H9 (cell line): ENCODE results near the gene LST1. TPM values are rescaled to one million over a fixed set of nuclear protein-coding genes. Genes with fewer than 3 reads are reported as not detected.
A peak's percentile ranks its signal among the peaks of the same experiment; 100 is the strongest.

Experiments used
- DNase-seq: peaks from one replicate; pipeline ENCODE4 v3.0.0-alpha.2; 2017
- H2AFZ ChIP-seq: one replicate; pipeline ENCODE4 v1.6.1; 2013; ENCODE audit warnings: mild to moderate bottlenecking, low read length, control low read depth, moderate library complexity
- H2AK5ac ChIP-seq: 2 replicates; pipeline ENCODE4 v1.6.1; 2013; ENCODE audit warnings: low read length, control low read depth, mixed read lengths; ENCODE audit not compliant: insufficient read length
- H2BK120ac ChIP-seq: one replicate; pipeline ENCODE4 v1.6.1; 2013; ENCODE audit warnings: low read depth, mild to moderate bottlenecking, low read length, control low read depth, inconsistent platforms; ENCODE audit not compliant: poor library complexity, severe bottlenecking
- H2BK12ac ChIP-seq: 2 replicates; pipeline ENCODE4 v1.6.1; 2013; ENCODE audit warnings: low read length, control low read depth, mixed read lengths, low read depth; ENCODE audit not compliant: insufficient read length
- H2BK15ac ChIP-seq: 2 replicates; pipeline ENCODE4 v1.6.1; 2013; ENCODE audit warnings: low read depth, low read length, control low read depth
- H2BK20ac ChIP-seq: one replicate; pipeline ENCODE4 v1.6.1; 2013; ENCODE audit warnings: low read depth, mild to moderate bottlenecking, low read length, control low read depth, inconsistent platforms; ENCODE audit not compliant: poor library complexity, severe bottlenecking
- H2BK5ac ChIP-seq: 2 replicates; pipeline ENCODE4 v1.6.1; 2013; ENCODE audit warnings: low read length, control low read depth, mixed read lengths; ENCODE audit not compliant: insufficient read length
- H3K14ac ChIP-seq: 2 replicates; pipeline ENCODE4 v1.6.1; 2013; ENCODE audit warnings: low read length, control low read depth; ENCODE audit not compliant: insufficient read depth
- H3K18ac ChIP-seq: 2 replicates; pipeline ENCODE4 v1.6.1; 2013; ENCODE audit warnings: low read depth, mild to moderate bottlenecking, mixed read lengths, low read length, control low read depth; ENCODE audit not compliant: insufficient read length
- H3K23ac ChIP-seq: 2 replicates; pipeline ENCODE4 v1.6.1; 2013; ENCODE audit warnings: low read length, control low read depth, mixed read lengths, low read depth; ENCODE audit not compliant: insufficient read length
- H3K23me2 ChIP-seq: 2 replicates; pipeline ENCODE4 v1.6.1; 2013; ENCODE audit warnings: low read depth, mild to moderate bottlenecking, mixed read lengths, low read length, control low read depth; ENCODE audit not compliant: insufficient read length, poor library complexity, severe bottlenecking
- H3K27ac ChIP-seq: 2 replicates; pipeline ENCODE4 v1.5.1; 2013; ENCODE audit warnings: low read length, control low read depth, mixed read lengths, low read depth; ENCODE audit not compliant: insufficient read length
- H3K27me3 ChIP-seq: 2 replicates; pipeline ENCODE4 v1.6.1; 2013; ENCODE audit warnings: low read length, control low read depth, inconsistent platforms; ENCODE audit not compliant: insufficient read depth
- H3K4ac ChIP-seq: 2 replicates; pipeline ENCODE4 v1.6.1; 2013; ENCODE audit warnings: low read depth, mild to moderate bottlenecking, control low read depth, inconsistent platforms, low read length, moderate library complexity
- H3K4me1 ChIP-seq: 2 replicates; pipeline ENCODE4 v1.6.1; 2013; ENCODE audit warnings: low read length, control low read depth, inconsistent platforms; ENCODE audit not compliant: insufficient read depth
- H3K4me2 ChIP-seq: 2 replicates; pipeline ENCODE4 v1.6.1; 2013; ENCODE audit warnings: low read length, control low read depth, mixed read lengths; ENCODE audit not compliant: insufficient read length, insufficient read depth
- H3K56ac ChIP-seq: 2 replicates; pipeline ENCODE4 v1.6.1; 2013; ENCODE audit warnings: low read depth, mild to moderate bottlenecking, mixed read lengths, low read length, control low read depth; ENCODE audit not compliant: insufficient read length
- H3K79me1 ChIP-seq: 2 replicates; pipeline ENCODE4 v1.6.1; 2013; ENCODE audit warnings: low read depth, mild to moderate bottlenecking, moderate library complexity, low read length, control low read depth, inconsistent platforms; ENCODE audit not compliant: insufficient read depth, poor library complexity, severe bottlenecking
- H3K79me2 ChIP-seq: 2 replicates; pipeline ENCODE4 v1.6.1; 2013; ENCODE audit warnings: low read length, control low read depth, inconsistent platforms; ENCODE audit not compliant: insufficient read depth
- H3K9ac ChIP-seq: 2 replicates; pipeline ENCODE4 v1.6.1; 2013; ENCODE audit warnings: low read length, control low read depth, mixed read lengths; ENCODE audit not compliant: insufficient read length; ENCODE audit errors: extremely low read depth
- H3K9me3 ChIP-seq: one replicate; pipeline ENCODE4 v1.6.1; 2013; ENCODE audit warnings: low read depth, low read length, inconsistent platforms; ENCODE audit not compliant: control insufficient read depth
- H3T11ph ChIP-seq: one replicate; pipeline ENCODE4 v1.6.1; 2013; ENCODE audit warnings: mild to moderate bottlenecking, low read length, control low read depth, inconsistent platforms
- H4K20me1 ChIP-seq: one replicate; pipeline ENCODE4 v1.6.1; 2013; ENCODE audit not compliant: control insufficient read depth, insufficient read length, insufficient read depth
- H4K5ac ChIP-seq: 2 replicates; pipeline ENCODE4 v1.6.1; 2013; ENCODE audit warnings: low read depth, mild to moderate bottlenecking, mixed read lengths, low read length, control low read depth; ENCODE audit not compliant: insufficient read length
- H4K8ac ChIP-seq: replicated peaks from 2 replicates; pipeline ENCODE4 v1.6.1; 2013; ENCODE audit warnings: low read length, control low read depth, mixed read lengths, low read depth; ENCODE audit not compliant: insufficient read length
- H4K91ac ChIP-seq: 2 replicates; pipeline ENCODE4 v1.6.1; 2013; ENCODE audit warnings: low read depth, mild to moderate bottlenecking, moderate library complexity, mixed read lengths, low read length, control low read depth; ENCODE audit not compliant: insufficient read length
- H3K27ac Mint-ChIP-seq, 3 experiments: 2 replicates in 2 of 3; 3 replicates in 1 of 3; pipeline ENCODE4 v1.8.0; 2020 to 2021; ENCODE audit warnings: mixed read lengths in 3 of 3, mild to moderate bottlenecking in 1 of 3, moderate library complexity in 1 of 3
- H3K27me3 Mint-ChIP-seq: 2 replicates; pipeline ENCODE4 v1.8.0; 2021; ENCODE audit warnings: low read depth, mild to moderate bottlenecking, moderate library complexity, mixed read lengths
- H3K36me3 Mint-ChIP-seq, 3 experiments: 2 replicates in 2 of 3; 3 replicates in 1 of 3; pipeline ENCODE4 v1.8.0; 2020 to 2021; ENCODE audit warnings: low read depth in 3 of 3, mixed read lengths in 3 of 3; ENCODE audit not compliant: insufficient read depth in 1 of 3
- H3K4me1 Mint-ChIP-seq, 2 experiments: 2 replicates each; pipeline ENCODE4 v1.8.0; 2020; ENCODE audit warnings: mixed read lengths in 2 of 2
- H3K4me3 Mint-ChIP-seq, 2 experiments: 2 replicates in 1 of 2; 3 replicates in 1 of 2; pipeline ENCODE4 v1.8.0; 2020 to 2021; ENCODE audit warnings: mild to moderate bottlenecking in 2 of 2, mixed read lengths in 2 of 2, moderate library complexity in 1 of 2
- H3K9me3 Mint-ChIP-seq, 2 experiments: 2 replicates in 1 of 2; 3 replicates in 1 of 2; pipeline ENCODE4 v1.8.0; 2020; ENCODE audit warnings: mild to moderate bottlenecking in 2 of 2, mixed read lengths in 2 of 2, moderate library complexity in 1 of 2
- WGBS: extraction: QIAGEN DNeasy Blood & Tissue Kit; methylation state at CpG from one replicate; pipeline ENCODE4 v1.1.7; 2013; ENCODE audit warnings: missing lambda C conversion rate, low lambda C conversion rate, mixed read lengths; ENCODE audit not compliant: insufficient read length; ENCODE audit errors: extremely low coverage; 5-methylcytosine and 5-hydroxymethylcytosine counted together
- total RNA-seq: library from RNA; stranded (reverse); gene quantifications from 2 replicates; pipeline ENCODE4 v1.2.1, GENCODE V29; 2021
- TF ChIP-seq, protein P1 (sequence below): fragments of 200-600 bp; sonication (generic); conservative IDR thresholded peaks from 3 replicates; pipeline ENCODE4 v1.8.0; 2021; ENCODE audit warnings: antibody characterized with exemption, mild to moderate bottlenecking

LST1 gene
- total RNA-seq, 1 experiment from 2014 or later, result not detected

DNA sequence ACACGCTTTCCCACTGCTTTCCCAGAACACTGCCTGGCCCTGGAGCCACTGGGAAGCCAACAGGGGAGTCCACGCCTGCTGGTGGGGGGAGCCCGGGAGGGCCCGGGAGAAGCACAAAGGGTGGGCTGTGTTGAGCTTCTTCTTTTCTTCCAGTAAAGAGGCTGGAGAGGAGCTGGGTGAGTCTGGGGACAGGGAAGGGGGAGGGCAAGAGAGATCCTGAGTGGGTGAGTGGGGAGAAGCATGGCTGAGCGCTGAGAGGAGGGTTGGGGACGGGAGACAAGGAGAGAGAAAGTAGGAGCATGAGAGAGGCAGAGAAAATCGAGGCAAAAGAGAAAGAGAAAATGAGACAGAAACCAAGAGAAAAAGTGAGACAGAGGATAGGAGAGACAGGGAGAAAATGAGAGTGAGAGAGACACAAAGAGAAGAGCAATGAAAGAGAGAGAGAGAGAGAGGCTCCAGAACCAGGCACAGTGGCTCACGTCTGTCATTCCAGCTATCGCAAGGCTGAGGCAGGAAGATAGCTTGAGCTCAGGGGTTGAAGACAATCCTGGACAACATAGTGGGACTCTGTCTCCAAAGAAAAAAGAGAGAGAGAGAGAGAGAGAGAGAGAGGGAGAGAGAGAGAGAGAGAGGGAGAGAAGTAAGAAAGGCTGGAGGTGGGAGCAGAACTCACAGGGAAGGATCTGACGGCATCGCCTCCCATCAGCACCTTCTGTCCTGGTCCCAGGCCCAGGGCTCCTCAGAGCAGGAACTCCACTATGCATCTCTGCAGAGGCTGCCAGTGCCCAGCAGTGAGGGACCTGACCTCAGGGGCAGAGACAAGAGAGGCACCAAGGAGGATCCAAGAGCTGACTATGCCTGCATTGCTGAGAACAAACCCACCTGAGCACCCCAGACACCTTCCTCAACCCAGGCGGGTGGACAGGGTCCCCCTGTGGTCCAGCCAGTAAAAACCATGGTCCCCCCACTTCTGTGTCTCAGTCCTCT is 2.0 kb downstream of the LST1 start:
- Histone ChIP-seq H2BK12ac (no peak overlapping the region), H4K91ac (no peak overlapping the region), H3K79me1 (no peaks in the 10 kb centered on the region), H3K23me2 (peaks cover 2% of the 10 kb centered on the region), H3K4ac (no peak overlapping the region), H3K4me1 (no peaks in the 10 kb centered on the region; the same call in 1 of the 2 replicates), H2BK120ac (no peak overlapping the region), H3K23ac (no peak overlapping the region), H2AFZ (no peak overlapping the region), H2BK20ac (no peak overlapping the region), H2BK15ac (no peak overlapping the region), H3K9ac (no peak overlapping the region), H3K56ac (no peak overlapping the region), H3T11ph (no peak overlapping the region), H4K8ac (no peak overlapping the region), H4K20me1 (no peaks in the 10 kb centered on the region), H3K27ac (no peak overlapping the region), H3K79me2 (no peaks in the 10 kb centered on the region), H3K14ac (no peak overlapping the region), H2AK5ac (no peak overlapping the region), H3K18ac (no peak overlapping the region), H4K5ac (no peak overlapping the region), H3K27me3 (no peaks in the 10 kb centered on the region), H3K9me3 (no peaks in the 10 kb centered on the region), H2BK5ac (no peak overlapping the region), H3K4me2 (no peak overlapping the region)
- Mint-ChIP-seq H3K4me1 (peaks cover 11 to 25% of the 10 kb centered on the region in 2 experiments), H3K27ac (peak overlapping the region; percentile 3 to 65 (median 50); a peak in 2 of 7 replicates), H3K27me3 (peaks cover 10% of the 10 kb centered on the region), H3K4me3 (no peak overlapping the region), H3K9me3 (no peaks in the 10 kb centered on the region; a peak in 1 of 5 replicates), H3K36me3 (no peaks in the 10 kb centered on the region)
- TF ChIP-seq, protein P1, sequence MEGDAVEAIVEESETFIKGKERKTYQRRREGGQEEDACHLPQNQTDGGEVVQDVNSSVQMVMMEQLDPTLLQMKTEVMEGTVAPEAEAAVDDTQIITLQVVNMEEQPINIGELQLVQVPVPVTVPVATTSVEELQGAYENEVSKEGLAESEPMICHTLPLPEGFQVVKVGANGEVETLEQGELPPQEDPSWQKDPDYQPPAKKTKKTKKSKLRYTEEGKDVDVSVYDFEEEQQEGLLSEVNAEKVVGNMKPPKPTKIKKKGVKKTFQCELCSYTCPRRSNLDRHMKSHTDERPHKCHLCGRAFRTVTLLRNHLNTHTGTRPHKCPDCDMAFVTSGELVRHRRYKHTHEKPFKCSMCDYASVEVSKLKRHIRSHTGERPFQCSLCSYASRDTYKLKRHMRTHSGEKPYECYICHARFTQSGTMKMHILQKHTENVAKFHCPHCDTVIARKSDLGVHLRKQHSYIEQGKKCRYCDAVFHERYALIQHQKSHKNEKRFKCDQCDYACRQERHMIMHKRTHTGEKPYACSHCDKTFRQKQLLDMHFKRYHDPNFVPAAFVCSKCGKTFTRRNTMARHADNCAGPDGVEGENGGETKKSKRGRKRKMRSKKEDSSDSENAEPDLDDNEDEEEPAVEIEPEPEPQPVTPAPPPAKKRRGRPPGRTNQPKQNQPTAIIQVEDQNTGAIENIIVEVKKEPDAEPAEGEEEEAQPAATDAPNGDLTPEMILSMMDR, result no peak
- WGBS, result no CpG with 5 or more reads among the region's 12 CpGs
- no peak for DNase-seq
